ENCODE measurements around the gene SELPLG.
"Not testable (repeated sequence)": the region's sequence is repeated elsewhere in the genome, so short reads cannot be mapped to it uniquely, and the experiment has no call there.

Gene SELPLG

GRCh38 chr12:108637222-108637971, 3.7 kb upstream of the SELPLG start:
- peak; percentile 47 for DNase-seq

GRCh38 chr12:108635997-108636808, 2.5 kb upstream of the SELPLG start:
- DNase-seq = peak; percentile 63

GRCh38 chr12:108635201-108635996, 1.7 kb upstream of the SELPLG start:
- peak; percentile 94 for DNase-seq

GRCh38 chr12:108634341-108634751, 652 bp upstream of the SELPLG start:
- DNase-seq = peak; percentile 91

GRCh38 chr12:108633081-108633533, 587 bp downstream of the SELPLG start:
- peak; percentile 39 for DNase-seq

- DNase-seq = not testable (repeated sequence)
Measured at GRCh38 chr12:108631261-108631660, 2.4 kb downstream of the SELPLG start.

- no peak for DNase-seq
Measured at GRCh38 chr12:108630481-108631207, 3.0 kb downstream of the SELPLG start.

- DNase-seq = no peak
Measured at GRCh38 chr12:108629824-108630476, 3.7 kb downstream of the SELPLG start.

GRCh38 chr12:108629151-108629550, 4.5 kb downstream of the SELPLG start:
- DNase-seq = no peak

GRCh38 chr12:108627134-108627920, 6.4 kb downstream of the SELPLG start:
- no peak for DNase-seq

- DNase-seq = no peak
Measured at GRCh38 chr12:108625228-108625627, 8.5 kb downstream of the SELPLG start.

- no peak for DNase-seq
Measured at GRCh38 chr12:108623577-108623976, 10.1 kb downstream of the SELPLG start.

- DNase-seq = no peak
Measured at GRCh38 chr12:108622921-108623514, 10.7 kb downstream of the SELPLG start.

GRCh38 chr12:108622421-108622820, 11.3 kb downstream of the SELPLG start:
- no peak for DNase-seq

GRCh38 chr12:108621161-108621560, 12.5 kb downstream of the SELPLG start:
- DNase-seq = no peak

- DNase-seq = no peak
Measured at GRCh38 chr12:108620236-108620879, 13.3 kb downstream of the SELPLG start.

GRCh38 chr12:108619369-108620160, 14.1 kb downstream of the SELPLG start:
- no peak for DNase-seq

- not testable (repeated sequence) for DNase-seq
Measured at GRCh38 chr12:108618953-108619274, 14.8 kb downstream of the SELPLG start.

All from RPMI8226 (cell line).